PC-9 (cell line): ENCODE results near the gene SLC26A3. TPM values are rescaled to one million over a fixed set of nuclear protein-coding genes. Genes with fewer than 3 reads are reported as not detected.

Source experiments
- BruUV-seq: library from RNA; stranded (reverse); fragments of 400-500 nt; replicated peaks from 2 replicates; lab custom pipeline; 2021; lab: Mats Ljungman, UMichigan
- CTCF ChIA-PET: fragments of 300-600 bp; sonication (Branson Sonifier 250); formaldehyde crosslinking; loops from one replicate; lab custom pipeline; 2022; ENCODE audit warnings: antibody characterized with exemption; lab: Charles Lee
- POLR2A ChIA-PET: fragments of 300-600 bp; sonication (Branson Sonifier 250); formaldehyde crosslinking; loops from one replicate; lab custom pipeline; 2022; ENCODE audit warnings: antibody characterized with exemption; ENCODE audit not compliant: unreplicated experiment; lab: Charles Lee
- DNase-seq, 2 experiments: peaks; one replicate each; pipeline versions ENCODE4 v3.0.0 to v3.0.0-alpha.2; 2015 to 2022; ENCODE audit warnings: mixed read lengths in 1 of 2
- H2AFZ ChIP-seq: fragments of 200-600 bp; sonication (generic); 2 replicates; pipeline ENCODE4 v1.8.1; 2017; ENCODE audit warnings: antibody characterized with exemption
- H3F3A ChIP-seq: fragments of 200-600 bp; sonication (generic); 2 replicates; pipeline ENCODE4 v1.8.1; 2017; ENCODE audit warnings: antibody characterized with exemption, mild to moderate bottlenecking, low read depth; ENCODE audit not compliant: insufficient read depth
- H3K27ac ChIP-seq: fragments of 200-600 bp; sonication (generic); 2 replicates; pipeline ENCODE4 v1.6.1; 2016; ENCODE audit warnings: mixed run types
- H3K27me3 ChIP-seq: fragments of 200-600 bp; sonication (generic); 2 replicates; pipeline ENCODE4 v1.6.1; 2016; ENCODE audit warnings: low read depth, mixed run types; ENCODE audit not compliant: insufficient read depth
- H3K36me3 ChIP-seq: fragments of 200-600 bp; sonication (generic); 2 replicates; pipeline ENCODE4 v1.6.1; 2016; ENCODE audit warnings: low read depth, mixed run types
- H3K4me1 ChIP-seq: fragments of 200-600 bp; sonication (generic); replicated peaks from 2 replicates; pipeline ENCODE4 v1.6.1; 2016; ENCODE audit warnings: mixed run types; ENCODE audit not compliant: insufficient read depth
- H3K4me2 ChIP-seq: fragments of 200-600 bp; sonication (generic); 2 replicates; pipeline ENCODE4 v1.6.1; 2017; ENCODE audit warnings: mixed run types
- H3K4me3 ChIP-seq: fragments of 200-600 bp; sonication (generic); 2 replicates; pipeline ENCODE4 v1.6.1; 2016; ENCODE audit warnings: mixed run types
- H3K79me2 ChIP-seq: fragments of 200-600 bp; sonication (generic); 2 replicates; pipeline ENCODE4 v1.6.1; 2017; ENCODE audit warnings: low read depth, mixed run types
- H3K9me2 ChIP-seq: fragments of 200-600 bp; sonication (generic); 2 replicates; pipeline ENCODE4 v1.8.1; 2017; ENCODE audit warnings: mild to moderate bottlenecking; ENCODE audit not compliant: insufficient read depth
- H3K9me3 ChIP-seq: fragments of 200-600 bp; sonication (generic); 2 replicates; pipeline ENCODE4 v1.8.1; 2016; ENCODE audit warnings: low read depth; ENCODE audit not compliant: insufficient read depth
- H4K20me1 ChIP-seq: fragments of 200-600 bp; sonication (generic); 2 replicates; pipeline ENCODE4 v1.8.1; 2017; ENCODE audit not compliant: insufficient read depth
- EZH2 ChIP-seq: fragments of 200-600 bp; sonication (generic); IDR thresholded peaks from 2 replicates; pipeline ENCODE4 v1.8.0; 2017; ENCODE audit warnings: antibody characterized with exemption, low read depth
- intact Hi-C: fragments of 100-400 bp; cut with micrococcal nuclease; formaldehyde crosslinking; loops from one replicate; pipeline ENCODE4 v1.10.0; 2022; ENCODE audit not compliant: unreplicated experiment
- total RNA-seq: library from RNA; stranded (reverse); gene quantifications from 2 replicates; pipeline ENCODE4 v1.2.3, GENCODE V29; 2021
- TF ChIP-seq, protein P1 (sequence below): fragments of 200-600 bp; sonication (generic); conservative IDR thresholded peaks from 2 replicates; pipeline ENCODE4 v1.6.1; 2017; ENCODE audit warnings: mixed run types, antibody characterized with exemption, mild to moderate bottlenecking, moderate library complexity

The SLC26A3 gene
- total RNA-seq, 1 experiment from 2014 or later: not detected

DNA sequence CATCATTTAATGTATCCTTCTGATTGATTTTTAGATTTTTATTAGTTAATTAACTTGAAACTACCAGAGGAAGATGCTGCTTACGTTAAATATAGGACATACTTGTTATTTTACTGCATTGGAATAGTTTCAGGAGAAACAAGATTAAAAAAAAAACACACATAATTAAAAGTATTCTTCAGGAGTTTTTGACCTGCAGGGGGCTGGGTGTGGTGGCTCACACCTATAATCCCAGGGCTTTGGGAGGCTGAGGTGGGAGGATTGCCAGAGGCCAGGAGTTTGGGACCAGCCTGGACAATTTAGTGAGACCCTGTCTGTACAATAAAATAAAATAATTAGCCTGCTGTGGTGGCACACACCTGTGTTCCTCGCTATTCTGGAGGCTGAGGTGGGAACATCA lies 48.4 kb downstream of the SLC26A3 start:
- DNase-seq: no peak
- ChIA-PET POLR2A (no interaction called here), CTCF (no interaction called here)
- intact Hi-C loops: no loop called here
- Histone ChIP-seq H3K9me3 (no peaks in the 10 kb centered on the region), H3K36me3 (peaks cover 37% of the 10 kb centered on the region), H2AFZ (no peak overlapping the region), H3K4me1 (no peaks in the 10 kb centered on the region), H3F3A (peaks cover 5% of the 10 kb centered on the region; the same call in 1 of the 2 replicates), H3K9me2 (no peaks in the 10 kb centered on the region), H3K4me2 (no peak overlapping the region), H3K4me3 (no peak overlapping the region), H3K27ac (no peak overlapping the region), H3K27me3 (no peaks in the 10 kb centered on the region), H4K20me1 (0 out of 2 replicates have a peak, but pooled peaks cover 9% of the 10 kb centered on the region), H3K79me2 (no peaks in the 10 kb centered on the region)
- TF ChIP-seq, protein P1, sequence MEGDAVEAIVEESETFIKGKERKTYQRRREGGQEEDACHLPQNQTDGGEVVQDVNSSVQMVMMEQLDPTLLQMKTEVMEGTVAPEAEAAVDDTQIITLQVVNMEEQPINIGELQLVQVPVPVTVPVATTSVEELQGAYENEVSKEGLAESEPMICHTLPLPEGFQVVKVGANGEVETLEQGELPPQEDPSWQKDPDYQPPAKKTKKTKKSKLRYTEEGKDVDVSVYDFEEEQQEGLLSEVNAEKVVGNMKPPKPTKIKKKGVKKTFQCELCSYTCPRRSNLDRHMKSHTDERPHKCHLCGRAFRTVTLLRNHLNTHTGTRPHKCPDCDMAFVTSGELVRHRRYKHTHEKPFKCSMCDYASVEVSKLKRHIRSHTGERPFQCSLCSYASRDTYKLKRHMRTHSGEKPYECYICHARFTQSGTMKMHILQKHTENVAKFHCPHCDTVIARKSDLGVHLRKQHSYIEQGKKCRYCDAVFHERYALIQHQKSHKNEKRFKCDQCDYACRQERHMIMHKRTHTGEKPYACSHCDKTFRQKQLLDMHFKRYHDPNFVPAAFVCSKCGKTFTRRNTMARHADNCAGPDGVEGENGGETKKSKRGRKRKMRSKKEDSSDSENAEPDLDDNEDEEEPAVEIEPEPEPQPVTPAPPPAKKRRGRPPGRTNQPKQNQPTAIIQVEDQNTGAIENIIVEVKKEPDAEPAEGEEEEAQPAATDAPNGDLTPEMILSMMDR: no peak
- no peak for TF ChIP-seq EZH2
- BruUV-seq: no TSS peak

DNA sequence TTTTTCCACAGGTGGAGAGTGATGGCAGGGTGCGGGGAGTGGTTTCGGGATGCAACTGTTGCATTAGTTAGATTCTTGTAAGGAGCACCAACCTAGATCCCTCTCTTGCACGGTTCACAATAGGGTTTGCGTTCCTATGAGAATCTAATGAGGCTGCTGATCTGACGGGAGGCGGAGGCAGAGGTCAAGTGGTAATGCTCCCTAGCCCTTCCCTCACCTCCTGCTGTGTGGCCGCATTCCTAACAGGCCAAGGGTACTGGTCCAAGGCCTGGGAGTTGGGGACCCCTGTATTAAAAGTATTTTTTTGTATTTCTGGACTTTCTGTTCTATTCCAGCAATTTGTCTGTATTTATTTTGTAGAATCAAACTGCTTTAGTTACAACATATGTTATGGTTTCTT lies 51.9 kb downstream of the SLC26A3 start:
- H3K36me3 ChIP-seq: peaks cover 50% of the 10 kb centered on the region
- no peak overlapping the region for H3K4me2 ChIP-seq
- no peak overlapping the region for H3K4me3 ChIP-seq
- BruUV-seq: no TSS peak
- H3K27ac ChIP-seq: no peak overlapping the region
- intact Hi-C loops: no loop called here
- CTCF ChIA-PET: no interaction called here
- peaks cover 36% of the 10 kb centered on the region for H4K20me1 ChIP-seq
- H3K79me2 ChIP-seq: peaks cover 29% of the 10 kb centered on the region
- no peaks in the 10 kb centered on the region for H3K27me3 ChIP-seq
- no peaks in the 10 kb centered on the region for H3K9me2 ChIP-seq
- H3F3A ChIP-seq: no peaks in the 10 kb centered on the region
- POLR2A ChIA-PET: no interaction called here
- no peak overlapping the region for H2AFZ ChIP-seq
- H3K9me3 ChIP-seq: no peaks in the 10 kb centered on the region
- H3K4me1 ChIP-seq: peaks cover 3% of the 10 kb centered on the region
- TF ChIP-seq, protein P1: no peak
- TF ChIP-seq EZH2: no peak
- no peak for DNase-seq

- no peak overlapping the region for H3K27ac ChIP-seq
- no peak overlapping the region for H3K4me3 ChIP-seq
- peaks cover 25% of the 10 kb centered on the region for H3K36me3 ChIP-seq
- ChIA-PET CTCF (interaction anchor here (0.6 kb wide), 1 partner anchor 399 kb away, joined by 3 read pairs; no protein-coding TSS in a partner anchor), POLR2A (interaction anchor here (0.7 kb wide), 1 partner anchor 146 kb away, joined by 3 read pairs; no protein-coding TSS in a partner anchor)
- intact Hi-C loops: loop anchor here (10.0 kb wide), 1 partner anchor 749 kb away; no protein-coding TSS in a partner anchor
- no peaks in the 10 kb centered on the region for H3K9me2 ChIP-seq
- peaks cover 12% of the 10 kb centered on the region; the same call in 1 of the 2 replicates for H3F3A ChIP-seq
- no peak for DNase-seq
- no TSS peak for BruUV-seq
- no peaks in the 10 kb centered on the region for H3K27me3 ChIP-seq
- H3K4me2 ChIP-seq: peak overlapping the region; percentile 100
- H3K4me1 ChIP-seq: peaks cover 24% of the 10 kb centered on the region
- TF ChIP-seq EZH2: no peak
- TF ChIP-seq, protein P1: no peak
- H4K20me1 ChIP-seq: peaks cover 37% of the 10 kb centered on the region
- no peaks in the 10 kb centered on the region for H3K9me3 ChIP-seq
- H3K79me2 ChIP-seq: peaks cover 51% of the 10 kb centered on the region
- no peak overlapping the region for H2AFZ ChIP-seq
Observed at GRCh38 chr7:107746006-107746405, 57.0 kb downstream of the SLC26A3 start.
